SK-N-SH (cell line): ENCODE data around the gene RFLNA.

Experiments
- EP300 ChIP-seq, 2 experiments: IDR thresholded peaks; 2 replicates each; pipeline versions ENCODE4 v1.4.0 to v1.6.1; 2012; ENCODE audit warnings: borderline replicate concordance in 1 of 2, low read depth in 1 of 2, low read length in 1 of 2
- EZH2phosphoT487 ChIP-seq: fragments of 200-600 bp; sonication (generic); IDR thresholded peaks from 2 replicates; pipeline ENCODE4 v1.6.1; 2017; ENCODE audit warnings: low read depth, mixed run types, mild to moderate bottlenecking, antibody characterized with exemption, moderate library complexity, borderline replicate concordance
- FOSL2 ChIP-seq: IDR thresholded peaks from 2 replicates; pipeline ENCODE4 v1.4.0; 2012; ENCODE audit warnings: low read depth, mild to moderate bottlenecking, moderate library complexity, borderline replicate concordance
- GABPA ChIP-seq: IDR thresholded peaks from 2 replicates; pipeline ENCODE4 v1.4.0; 2012; ENCODE audit warnings: low read depth, mild to moderate bottlenecking
- POLR2AphosphoS5 ChIP-seq: IDR thresholded peaks from 2 replicates; pipeline ENCODE4 v1.6.1; 2012; ENCODE audit warnings: low read depth, low read length
- RFX5 ChIP-seq: IDR thresholded peaks from 2 replicates; pipeline ENCODE4 v1.6.1; 2012; ENCODE audit warnings: mild to moderate bottlenecking, improper control_type of control experiment, low read length
- SMC3 ChIP-seq: IDR thresholded peaks from 2 replicates; pipeline ENCODE4 v1.6.1; 2012; ENCODE audit warnings: low read depth, low read length, improper control_type of control experiment
- TEAD4 ChIP-seq: IDR thresholded peaks from 2 replicates; pipeline ENCODE4 v1.4.0; 2012; ENCODE audit warnings: mild to moderate bottlenecking, borderline replicate concordance; ENCODE audit not compliant: insufficient read depth
- TF ChIP-seq, protein P1 (sequence below): fragments of 200-600 bp; sonication (generic); IDR thresholded peaks from 2 replicates; pipeline ENCODE4 v1.6.1; 2017; ENCODE audit warnings: antibody characterized with exemption, mild to moderate bottlenecking, moderate library complexity

GRCh38 chr12:124347335-124347734, 52.4 kb downstream of the RFLNA start:
- TF ChIP-seq EP300 (IDR thresholded peaks at IDR 0.05; ENCODE audit: borderline replicate concordance in 1 of 2, low read depth in 1 of 2, low read length in 1 of 2) (no peak), EZH2phosphoT487 (no peak), TEAD4 (no peak), GABPA (no peak), FOSL2 (no peak), RFX5 (no peak), POLR2AphosphoS5 (no peak), SMC3 (no peak)
- TF ChIP-seq, protein P1, sequence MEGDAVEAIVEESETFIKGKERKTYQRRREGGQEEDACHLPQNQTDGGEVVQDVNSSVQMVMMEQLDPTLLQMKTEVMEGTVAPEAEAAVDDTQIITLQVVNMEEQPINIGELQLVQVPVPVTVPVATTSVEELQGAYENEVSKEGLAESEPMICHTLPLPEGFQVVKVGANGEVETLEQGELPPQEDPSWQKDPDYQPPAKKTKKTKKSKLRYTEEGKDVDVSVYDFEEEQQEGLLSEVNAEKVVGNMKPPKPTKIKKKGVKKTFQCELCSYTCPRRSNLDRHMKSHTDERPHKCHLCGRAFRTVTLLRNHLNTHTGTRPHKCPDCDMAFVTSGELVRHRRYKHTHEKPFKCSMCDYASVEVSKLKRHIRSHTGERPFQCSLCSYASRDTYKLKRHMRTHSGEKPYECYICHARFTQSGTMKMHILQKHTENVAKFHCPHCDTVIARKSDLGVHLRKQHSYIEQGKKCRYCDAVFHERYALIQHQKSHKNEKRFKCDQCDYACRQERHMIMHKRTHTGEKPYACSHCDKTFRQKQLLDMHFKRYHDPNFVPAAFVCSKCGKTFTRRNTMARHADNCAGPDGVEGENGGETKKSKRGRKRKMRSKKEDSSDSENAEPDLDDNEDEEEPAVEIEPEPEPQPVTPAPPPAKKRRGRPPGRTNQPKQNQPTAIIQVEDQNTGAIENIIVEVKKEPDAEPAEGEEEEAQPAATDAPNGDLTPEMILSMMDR: no peak
